ENCODE data around the gene CHST11. TPM values are rescaled to one million over a fixed set of nuclear protein-coding genes. Genes with fewer than 3 reads are reported as not detected.
A peak's percentile ranks its signal among the peaks of the same experiment; 100 is the strongest.

CHST11 gene
- total and polyA plus RNA-seq, 9 of the 15 experiments (the other 6 are each of a cell fraction or from before 2014, with no cell fraction given), result 2.3 to 38.7 (median 15.0) TPM

DNA sequence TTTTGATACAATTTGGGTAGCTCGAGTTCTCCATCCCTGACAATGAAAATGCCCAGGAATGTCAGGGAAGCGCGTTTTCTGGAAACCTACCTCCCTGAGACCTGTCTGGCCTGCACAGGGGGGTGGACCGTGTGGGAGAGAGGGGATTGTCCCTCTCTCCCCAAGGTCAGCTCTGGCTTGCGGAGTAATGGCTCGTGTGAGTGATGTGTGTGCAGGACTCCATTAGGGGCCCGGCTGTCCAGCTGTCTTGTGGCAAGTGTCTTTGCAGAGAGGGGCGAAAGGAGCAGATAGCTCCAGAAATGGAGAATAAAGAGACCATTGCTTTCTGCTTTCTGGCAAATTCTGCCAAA, 215.3 kb downstream of the CHST11 start:
- POLR2A ChIA-PET, result interaction anchor here (0.6 to 1.1 kb wide), 4 partner anchors 14 to 213 kb away, joined by 3 read pairs; no protein-coding TSS in a partner anchor
- H3K4me2 ChIP-seq (ENCODE audit: insufficient read depth, low read length), result no peak overlapping the region; the same call in 1 of the 2 replicates
- H3K4me1 ChIP-seq (replicated peaks in 1 of 2; ENCODE audit: control insufficient read depth in 2 of 2, insufficient read depth in 2 of 2, low read length in 2 of 2), result peaks cover 30 to 39% of the 10 kb centered on the region in 2 experiments; a peak in 4 of 5 replicates
- no peak overlapping the region for H2AFZ ChIP-seq (ENCODE audit: low read depth, low read length)
- no TSS peak for BruUV-seq (replicated peaks)
- intact Hi-C loops (cut with micrococcal nuclease) (no loop called here), in situ Hi-C loops (cut with MboI) (no loop called here)
- peaks cover 7% of the 10 kb centered on the region; the same call in 1 of the 3 replicates for H3K36me3 ChIP-seq (ENCODE audit: control insufficient read depth, insufficient read depth, low read length)
- H3K27ac ChIP-seq (ENCODE audit: extremely low read depth, low read depth, low read length), result peak overlapping the region; percentile 21; the same call in 1 of the 3 replicates
- no peaks in the 10 kb centered on the region for H3K9me3 ChIP-seq (replicated peaks; ENCODE audit: control insufficient read depth, insufficient read depth, low read depth, low read length)
- peaks cover 11% of the 10 kb centered on the region; the same call in 1 of the 2 replicates for H4K20me1 ChIP-seq (replicated peaks; ENCODE audit: control insufficient read depth, insufficient read depth, low read length)
- no peaks in the 10 kb centered on the region for H3K27me3 ChIP-seq (ENCODE audit: control insufficient read depth in 2 of 2, insufficient read depth in 2 of 2, low read length in 2 of 2)
- CTCF ChIA-PET (ENCODE audit: low intra/inter-chr PET ratio), result no interaction called here
- H3K79me2 ChIP-seq (ENCODE audit: control insufficient read depth, insufficient read depth, low read length), result peaks cover 43% of the 10 kb centered on the region
- WGBS (ENCODE audit: insufficient coverage, low coverage, missing lambda C conversion rate), result 81% methylated on average over 7 of the region's 8 CpGs
- DNase-seq (ENCODE audit: extremely low read depth in 1 of 4, low spot score in 3 of 4), result no peak
- no peaks in the 10 kb centered on the region for H3K9me1 ChIP-seq (ENCODE audit: control insufficient read depth, insufficient read depth, low read length)
- ATAC-seq, result no peak
- no peak for FAIRE-seq
- no peak overlapping the region for H3K4me3 ChIP-seq
- H3K9ac ChIP-seq (ENCODE audit: insufficient read depth in 1 of 2, low read depth in 2 of 2, low read length in 2 of 2), result no peak overlapping the region
- TF ChIP-seq NR2C2 (CRISPR knock-in tag; IDR thresholded peaks at IDR 0.05) (no peak), NR2C2 (tag; IDR thresholded peaks at IDR 0.05) (0 out of 2 replicates have a peak, but pooled peaks have one; percentile 18), ZNF644 (tag; IDR thresholded peaks at IDR 0.05; ENCODE audit: low read depth) (no peak), ELF2 (CRISPR knock-in tag; IDR thresholded peaks at IDR 0.05) (no peak), BACH1 (tag; IDR thresholded peaks at IDR 0.05) (peak; percentile 52; the same call in 1 of the 2 replicates), FIP1L1 (IDR thresholded peaks at IDR 0.05; ENCODE audit: low read depth, low read length, poor library complexity, severe bottlenecking) (no peak), SRSF9 (IDR thresholded peaks at IDR 0.05; ENCODE audit: borderline replicate concordance, low read depth, low read length) (no peak)
- TF ChIP-seq, protein P1, sequence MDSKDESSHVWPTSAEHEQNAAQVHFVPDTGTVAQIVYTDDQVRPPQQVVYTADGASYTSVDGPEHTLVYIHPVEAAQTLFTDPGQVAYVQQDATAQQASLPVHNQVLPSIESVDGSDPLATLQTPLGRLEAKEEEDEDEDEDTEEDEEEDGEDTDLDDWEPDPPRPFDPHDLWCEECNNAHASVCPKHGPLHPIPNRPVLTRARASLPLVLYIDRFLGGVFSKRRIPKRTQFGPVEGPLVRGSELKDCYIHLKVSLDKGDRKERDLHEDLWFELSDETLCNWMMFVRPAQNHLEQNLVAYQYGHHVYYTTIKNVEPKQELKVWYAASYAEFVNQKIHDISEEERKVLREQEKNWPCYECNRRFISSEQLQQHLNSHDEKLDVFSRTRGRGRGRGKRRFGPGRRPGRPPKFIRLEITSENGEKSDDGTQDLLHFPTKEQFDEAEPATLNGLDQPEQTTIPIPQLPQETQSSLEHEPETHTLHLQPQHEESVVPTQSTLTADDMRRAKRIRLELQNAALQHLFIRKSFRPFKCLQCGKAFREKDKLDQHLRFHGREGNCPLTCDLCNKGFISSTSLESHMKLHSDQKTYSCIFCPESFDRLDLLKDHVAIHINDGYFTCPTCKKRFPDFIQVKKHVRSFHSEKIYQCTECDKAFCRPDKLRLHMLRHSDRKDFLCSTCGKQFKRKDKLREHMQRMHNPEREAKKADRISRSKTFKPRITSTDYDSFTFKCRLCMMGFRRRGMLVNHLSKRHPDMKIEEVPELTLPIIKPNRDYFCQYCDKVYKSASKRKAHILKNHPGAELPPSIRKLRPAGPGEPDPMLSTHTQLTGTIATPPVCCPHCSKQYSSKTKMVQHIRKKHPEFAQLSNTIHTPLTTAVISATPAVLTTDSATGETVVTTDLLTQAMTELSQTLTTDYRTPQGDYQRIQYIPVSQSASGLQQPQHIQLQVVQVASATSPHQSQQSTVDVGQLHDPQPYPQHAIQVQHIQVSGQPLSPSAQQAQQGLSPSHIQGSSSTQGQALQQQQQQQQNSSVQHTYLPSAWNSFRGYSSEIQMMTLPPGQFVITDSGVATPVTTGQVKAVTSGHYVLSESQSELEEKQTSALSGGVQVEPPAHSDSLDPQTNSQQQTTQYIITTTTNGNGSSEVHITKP (IDR thresholded peaks at IDR 0.05; ENCODE audit: partially characterized antibody), result no peak
- TF ChIP-seq, protein P2, sequence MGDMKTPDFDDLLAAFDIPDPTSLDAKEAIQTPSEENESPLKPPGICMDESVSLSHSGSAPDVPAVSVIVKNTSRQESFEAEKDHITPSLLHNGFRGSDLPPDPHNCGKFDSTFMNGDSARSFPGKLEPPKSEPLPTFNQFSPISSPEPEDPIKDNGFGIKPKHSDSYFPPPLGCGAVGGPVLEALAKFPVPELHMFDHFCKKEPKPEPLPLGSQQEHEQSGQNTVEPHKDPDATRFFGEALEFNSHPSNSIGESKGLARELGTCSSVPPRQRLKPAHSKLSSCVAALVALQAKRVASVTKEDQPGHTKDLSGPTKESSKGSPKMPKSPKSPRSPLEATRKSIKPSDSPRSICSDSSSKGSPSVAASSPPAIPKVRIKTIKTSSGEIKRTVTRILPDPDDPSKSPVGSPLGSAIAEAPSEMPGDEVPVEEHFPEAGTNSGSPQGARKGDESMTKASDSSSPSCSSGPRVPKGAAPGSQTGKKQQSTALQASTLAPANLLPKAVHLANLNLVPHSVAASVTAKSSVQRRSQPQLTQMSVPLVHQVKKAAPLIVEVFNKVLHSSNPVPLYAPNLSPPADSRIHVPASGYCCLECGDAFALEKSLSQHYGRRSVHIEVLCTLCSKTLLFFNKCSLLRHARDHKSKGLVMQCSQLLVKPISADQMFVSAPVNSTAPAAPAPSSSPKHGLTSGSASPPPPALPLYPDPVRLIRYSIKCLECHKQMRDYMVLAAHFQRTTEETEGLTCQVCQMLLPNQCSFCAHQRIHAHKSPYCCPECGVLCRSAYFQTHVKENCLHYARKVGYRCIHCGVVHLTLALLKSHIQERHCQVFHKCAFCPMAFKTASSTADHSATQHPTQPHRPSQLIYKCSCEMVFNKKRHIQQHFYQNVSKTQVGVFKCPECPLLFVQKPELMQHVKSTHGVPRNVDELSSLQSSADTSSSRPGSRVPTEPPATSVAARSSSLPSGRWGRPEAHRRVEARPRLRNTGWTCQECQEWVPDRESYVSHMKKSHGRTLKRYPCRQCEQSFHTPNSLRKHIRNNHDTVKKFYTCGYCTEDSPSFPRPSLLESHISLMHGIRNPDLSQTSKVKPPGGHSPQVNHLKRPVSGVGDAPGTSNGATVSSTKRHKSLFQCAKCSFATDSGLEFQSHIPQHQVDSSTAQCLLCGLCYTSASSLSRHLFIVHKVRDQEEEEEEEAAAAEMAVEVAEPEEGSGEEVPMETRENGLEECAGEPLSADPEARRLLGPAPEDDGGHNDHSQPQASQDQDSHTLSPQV (IDR thresholded peaks at IDR 0.05), result 0 out of 2 replicates have a peak, but pooled peaks have one; percentile 3
- TF ChIP-seq, protein P3, sequence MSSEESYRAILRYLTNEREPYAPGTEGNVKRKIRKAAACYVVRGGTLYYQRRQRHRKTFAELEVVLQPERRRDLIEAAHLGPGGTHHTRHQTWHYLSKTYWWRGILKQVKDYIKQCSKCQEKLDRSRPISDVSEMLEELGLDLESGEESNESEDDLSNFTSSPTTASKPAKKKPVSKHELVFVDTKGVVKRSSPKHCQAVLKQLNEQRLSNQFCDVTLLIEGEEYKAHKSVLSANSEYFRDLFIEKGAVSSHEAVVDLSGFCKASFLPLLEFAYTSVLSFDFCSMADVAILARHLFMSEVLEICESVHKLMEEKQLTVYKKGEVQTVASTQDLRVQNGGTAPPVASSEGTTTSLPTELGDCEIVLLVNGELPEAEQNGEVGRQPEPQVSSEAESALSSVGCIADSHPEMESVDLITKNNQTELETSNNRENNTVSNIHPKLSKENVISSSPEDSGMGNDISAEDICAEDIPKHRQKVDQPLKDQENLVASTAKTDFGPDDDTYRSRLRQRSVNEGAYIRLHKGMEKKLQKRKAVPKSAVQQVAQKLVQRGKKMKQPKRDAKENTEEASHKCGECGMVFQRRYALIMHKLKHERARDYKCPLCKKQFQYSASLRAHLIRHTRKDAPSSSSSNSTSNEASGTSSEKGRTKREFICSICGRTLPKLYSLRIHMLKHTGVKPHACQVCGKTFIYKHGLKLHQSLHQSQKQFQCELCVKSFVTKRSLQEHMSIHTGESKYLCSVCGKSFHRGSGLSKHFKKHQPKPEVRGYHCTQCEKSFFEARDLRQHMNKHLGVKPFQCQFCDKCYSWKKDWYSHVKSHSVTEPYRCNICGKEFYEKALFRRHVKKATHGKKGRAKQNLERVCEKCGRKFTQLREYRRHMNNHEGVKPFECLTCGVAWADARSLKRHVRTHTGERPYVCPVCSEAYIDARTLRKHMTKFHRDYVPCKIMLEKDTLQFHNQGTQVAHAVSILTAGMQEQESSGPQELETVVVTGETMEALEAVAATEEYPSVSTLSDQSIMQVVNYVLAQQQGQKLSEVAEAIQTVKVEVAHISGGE (CRISPR knock-in tag; IDR thresholded peaks at IDR 0.05), result no peak
